Left hindlimb (tissue), 1 donor: ENCODE data around the gene WASHC2A.
"Not testable (repeated sequence)": the region's sequence is repeated elsewhere in the genome, so short reads cannot be mapped to it uniquely, and the experiment has no call there.

Experiments
- DNase-seq: peaks from one replicate; pipeline ENCODE4 v3.0.0-alpha.2; 2018

The WASHC2A gene, protein sequence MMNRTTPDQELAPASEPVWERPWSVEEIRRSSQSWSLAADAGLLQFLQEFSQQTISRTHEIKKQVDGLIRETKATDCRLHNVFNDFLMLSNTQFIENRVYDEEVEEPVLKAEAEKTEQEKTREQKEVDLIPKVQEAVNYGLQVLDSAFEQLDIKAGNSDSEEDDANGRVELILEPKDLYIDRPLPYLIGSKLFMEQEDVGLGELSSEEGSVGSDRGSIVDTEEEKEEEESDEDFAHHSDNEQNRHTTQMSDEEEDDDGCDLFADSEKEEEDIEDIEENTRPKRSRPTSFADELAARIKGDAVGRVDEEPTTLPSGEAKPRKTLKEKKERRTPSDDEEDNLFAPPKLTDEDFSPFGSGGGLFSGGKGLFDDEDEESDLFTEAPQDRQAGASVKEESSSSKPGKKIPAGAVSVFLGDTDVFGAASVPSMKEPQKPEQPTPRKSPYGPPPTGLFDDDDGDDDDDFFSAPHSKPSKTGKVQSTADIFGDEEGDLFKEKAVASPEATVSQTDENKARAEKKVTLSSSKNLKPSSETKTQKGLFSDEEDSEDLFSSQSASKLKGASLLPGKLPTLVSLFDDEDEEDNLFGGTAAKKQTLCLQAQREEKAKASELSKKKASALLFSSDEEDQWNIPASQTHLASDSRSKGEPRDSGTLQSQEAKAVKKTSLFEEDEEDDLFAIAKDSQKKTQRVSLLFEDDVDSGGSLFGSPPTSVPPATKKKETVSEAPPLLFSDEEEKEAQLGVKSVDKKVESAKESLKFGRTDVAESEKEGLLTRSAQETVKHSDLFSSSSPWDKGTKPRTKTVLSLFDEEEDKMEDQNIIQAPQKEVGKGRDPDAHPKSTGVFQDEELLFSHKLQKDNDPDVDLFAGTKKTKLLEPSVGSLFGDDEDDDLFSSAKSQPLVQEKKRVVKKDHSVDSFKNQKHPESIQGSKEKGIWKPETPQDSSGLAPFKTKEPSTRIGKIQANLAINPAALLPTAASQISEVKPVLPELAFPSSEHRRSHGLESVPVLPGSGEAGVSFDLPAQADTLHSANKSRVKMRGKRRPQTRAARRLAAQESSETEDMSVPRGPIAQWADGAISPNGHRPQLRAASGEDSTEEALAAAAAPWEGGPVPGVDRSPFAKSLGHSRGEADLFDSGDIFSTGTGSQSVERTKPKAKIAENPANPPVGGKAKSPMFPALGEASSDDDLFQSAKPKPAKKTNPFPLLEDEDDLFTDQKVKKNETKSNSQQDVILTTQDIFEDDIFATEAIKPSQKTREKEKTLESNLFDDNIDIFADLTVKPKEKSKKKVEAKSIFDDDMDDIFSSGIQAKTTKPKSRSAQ (N-terminal part only)

GRCh38 chr10:50067546-50068351, at the start of gene WASHC2A:
Gene WASHC2A (plus strand): TSS chr10:50067954. CDS start chr10:50068006, 52 bp downstream.
- peak; percentile 95 for DNase-seq

- DNase-seq: not testable (repeated sequence)
These were observed 48.5 kb upstream of the WASHC2A start for GRCh38 chr10:50019279-50019678.

DNA sequence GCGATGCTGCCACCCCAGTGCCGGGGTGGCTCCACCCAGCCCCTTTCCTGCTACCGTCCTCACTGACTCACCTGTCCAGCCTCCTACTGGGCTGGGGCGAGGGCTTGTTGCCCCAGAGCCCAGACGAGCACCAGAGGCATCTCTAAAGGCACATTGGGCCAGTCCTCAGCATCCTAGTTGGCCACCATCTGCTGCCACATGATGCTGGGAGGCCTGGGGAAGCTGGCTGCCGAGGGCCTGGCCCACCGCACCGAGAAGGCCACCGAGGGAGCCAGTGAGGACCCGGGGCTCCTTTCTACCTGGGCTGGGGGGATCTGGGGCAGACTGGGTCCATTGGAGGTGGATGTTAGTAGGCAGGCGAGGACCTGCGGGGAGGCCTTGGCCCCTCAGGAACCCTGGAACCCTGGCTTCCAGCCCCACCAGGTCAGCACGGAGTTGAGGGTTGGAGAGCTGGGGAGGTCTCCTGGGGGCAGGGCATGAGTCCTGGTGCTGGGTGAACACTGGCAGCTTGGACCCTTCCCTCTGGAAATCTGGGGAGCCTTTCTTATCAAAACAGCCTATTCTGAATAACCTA, 47.2 kb upstream of the WASHC2A start:
- DNase-seq: not testable (repeated sequence)

DNA sequence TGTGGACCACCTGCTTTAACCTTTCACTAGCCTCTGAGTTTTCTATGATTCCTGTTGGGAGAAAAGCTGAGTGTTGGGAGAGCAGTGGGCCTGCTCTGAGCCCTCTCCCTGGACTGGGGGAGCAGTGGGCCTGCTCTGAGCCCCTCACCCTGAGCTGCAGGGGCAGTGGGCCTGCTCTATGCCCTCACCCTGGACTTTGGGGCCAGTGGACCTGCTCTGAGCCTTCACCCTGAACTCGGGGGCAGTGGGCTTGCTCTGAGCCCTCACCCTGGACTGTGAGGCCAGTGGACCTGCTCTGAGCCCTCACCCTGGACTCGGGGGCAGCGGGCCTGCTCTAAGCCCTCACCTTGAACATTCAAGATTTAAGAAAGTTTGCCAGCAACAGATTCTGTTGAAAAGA, 46.1 kb upstream of the WASHC2A start:
- no peak for DNase-seq

DNA sequence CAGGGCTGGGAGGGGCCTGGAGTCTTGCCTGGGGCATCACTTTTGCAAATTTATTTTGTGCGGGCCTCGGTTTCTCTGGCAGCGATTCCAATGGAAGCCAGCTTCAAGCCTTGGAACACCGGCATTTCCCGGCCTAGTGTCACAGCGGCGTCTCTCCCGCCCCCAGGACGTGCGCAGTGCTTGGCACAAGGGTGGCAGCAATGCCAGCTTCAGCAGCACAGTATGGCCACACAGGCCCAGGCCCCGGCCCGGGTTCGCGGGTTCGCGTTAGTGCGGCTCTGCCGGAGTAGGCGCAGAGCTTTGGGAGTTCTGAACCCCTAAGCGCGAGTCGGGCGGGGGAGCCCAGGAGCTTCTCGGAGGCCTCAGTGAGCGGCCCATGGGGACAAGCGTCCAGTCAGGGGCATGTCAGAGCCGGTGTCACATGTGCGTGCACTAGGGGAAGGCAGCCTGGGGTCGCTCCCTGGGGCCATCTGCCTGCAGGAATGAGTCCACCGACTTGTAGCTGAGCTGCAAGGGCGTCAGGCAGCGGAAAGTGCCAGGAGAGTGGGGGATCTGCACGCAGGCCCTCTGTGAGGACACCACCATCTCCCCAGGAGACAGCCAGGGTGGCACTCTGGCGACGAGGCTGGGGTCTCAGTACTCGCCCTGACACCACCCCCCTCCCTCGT, 42.9 kb upstream of the WASHC2A start:
- DNase-seq: not testable (repeated sequence)

DNA sequence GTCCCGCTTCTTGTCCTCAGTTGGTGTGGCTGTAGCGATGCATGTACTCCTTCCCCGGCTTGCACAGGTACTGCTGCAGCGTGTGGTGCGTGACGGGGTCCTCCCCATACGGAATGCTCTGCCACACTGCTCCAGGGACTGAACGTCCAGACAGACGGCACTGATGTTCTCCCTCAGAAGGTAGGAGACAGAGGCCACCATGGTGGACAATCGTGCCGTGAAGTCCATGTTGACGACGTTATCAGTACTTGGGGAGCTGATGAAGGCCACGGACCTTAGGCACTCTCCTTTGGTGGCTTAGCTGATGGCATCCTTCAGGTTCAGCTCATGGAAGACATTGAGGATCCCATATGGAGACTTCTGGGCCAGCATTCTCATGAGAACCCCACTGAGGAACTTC, 42.1 kb upstream of the WASHC2A start:
- DNase-seq: no peak

DNA sequence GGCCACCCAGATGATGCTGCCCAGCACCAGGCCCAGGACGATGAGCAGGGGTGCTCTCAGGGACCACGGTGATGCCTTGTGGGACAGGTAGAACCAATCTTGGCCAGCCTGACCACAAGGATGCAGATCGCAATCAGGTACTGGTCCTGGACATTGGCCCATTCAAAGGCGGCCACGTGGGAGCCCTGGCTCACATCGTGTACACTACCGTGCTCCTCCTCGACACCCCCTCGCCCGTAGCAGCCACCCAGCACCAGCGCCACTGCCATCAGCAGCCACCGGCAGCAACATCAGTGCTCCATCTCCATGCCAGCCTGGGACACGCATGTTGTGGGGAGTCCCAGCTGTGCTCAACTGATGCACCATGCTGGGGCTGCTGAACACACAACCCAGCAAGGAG, 40.6 kb upstream of the WASHC2A start:
- no peak for DNase-seq

- DNase-seq: no peak
These were observed 34.3 kb upstream of the WASHC2A start for GRCh38 chr10:50033481-50033880.

- not testable (repeated sequence) for DNase-seq
These were observed 32.4 kb upstream of the WASHC2A start for GRCh38 chr10:50035337-50035736.

DNA sequence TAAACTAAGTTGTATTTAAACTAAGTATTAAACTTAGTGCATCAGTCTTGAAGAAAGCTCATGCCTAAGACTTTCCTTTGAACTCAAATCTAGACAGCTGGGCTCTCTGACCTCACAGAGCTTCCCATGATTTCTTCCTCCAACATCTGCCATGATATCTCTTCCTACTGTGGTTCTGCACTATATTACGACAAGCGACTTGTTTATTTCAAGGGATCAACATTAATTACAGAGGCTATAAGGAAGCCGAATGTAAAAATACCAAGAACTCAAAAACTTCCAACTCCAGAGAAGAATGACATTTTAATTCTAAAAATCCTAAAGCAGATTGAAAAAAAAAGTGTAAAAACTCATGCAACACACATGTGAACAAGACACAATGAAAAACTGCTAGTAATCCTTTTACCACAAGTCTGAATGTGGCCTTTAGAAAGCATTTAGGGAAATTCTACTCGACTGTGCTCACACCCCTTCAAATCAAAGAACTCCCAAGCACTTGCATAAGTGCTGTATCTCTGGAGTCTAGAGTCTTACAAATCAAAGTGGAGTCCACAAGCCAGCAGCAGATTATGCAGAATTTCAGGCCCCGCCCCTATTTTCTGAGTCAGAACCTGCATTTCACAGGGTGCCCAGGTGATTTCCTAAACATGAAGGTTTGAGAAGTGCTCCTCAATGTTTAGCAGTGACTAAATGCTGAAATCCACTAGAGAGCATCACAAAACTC, 22.7 kb upstream of the WASHC2A start:
- DNase-seq: no peak

- not testable (repeated sequence) for DNase-seq
These were observed 21.3 kb upstream of the WASHC2A start for GRCh38 chr10:50046457-50046856.

DNA sequence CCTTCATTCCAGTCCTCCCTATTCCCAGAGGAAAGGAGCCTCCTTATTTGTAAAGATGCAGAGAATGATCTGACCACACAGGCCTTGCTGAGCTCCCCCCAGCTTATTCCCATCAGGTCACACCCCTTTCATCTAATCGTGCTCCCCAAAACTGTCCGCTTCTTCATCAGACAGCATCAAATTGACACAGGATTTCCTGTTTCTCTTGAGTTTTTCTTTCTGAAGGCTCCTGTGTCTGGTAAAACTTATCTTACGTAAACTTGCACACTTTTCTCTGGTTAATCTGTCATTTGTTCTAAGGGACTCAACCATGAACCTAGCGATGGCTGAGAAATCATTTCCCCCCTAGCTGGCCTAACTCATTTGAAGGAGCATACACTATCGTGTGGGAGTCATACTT, 20.2 kb upstream of the WASHC2A start:
- not testable (repeated sequence) for DNase-seq

- not testable (repeated sequence) for DNase-seq
These were observed 15.6 kb upstream of the WASHC2A start for GRCh38 chr10:50051995-50052660.

DNA sequence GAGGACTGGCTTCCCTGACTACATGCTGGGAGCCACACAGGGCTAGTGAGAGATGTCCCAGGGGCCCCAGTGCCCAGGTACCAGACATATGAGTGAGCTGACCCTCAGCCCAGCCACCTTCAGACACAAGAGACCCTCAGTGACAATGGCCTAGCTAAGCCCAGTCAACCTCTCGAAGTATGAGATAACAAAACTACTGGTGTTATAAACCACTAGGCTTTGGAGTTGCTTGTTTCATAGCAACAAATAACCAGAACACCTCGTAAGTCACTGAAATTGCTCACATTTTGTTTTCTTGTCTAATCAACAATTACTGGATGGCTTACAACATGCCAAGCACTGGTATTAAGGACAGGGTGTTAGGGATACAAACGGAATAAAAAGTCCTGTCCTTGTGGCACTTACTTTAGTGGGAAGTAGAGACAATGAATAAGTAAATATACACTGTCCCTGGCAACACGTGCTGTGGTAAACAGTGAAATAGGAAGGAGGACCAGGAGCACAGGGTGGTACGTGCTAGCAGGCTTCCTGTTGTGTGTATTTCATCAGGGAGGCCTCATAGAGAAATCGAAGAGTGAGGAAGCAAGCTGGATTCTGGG, 14.9 kb upstream of the WASHC2A start:
- DNase-seq: not testable (repeated sequence)

DNA sequence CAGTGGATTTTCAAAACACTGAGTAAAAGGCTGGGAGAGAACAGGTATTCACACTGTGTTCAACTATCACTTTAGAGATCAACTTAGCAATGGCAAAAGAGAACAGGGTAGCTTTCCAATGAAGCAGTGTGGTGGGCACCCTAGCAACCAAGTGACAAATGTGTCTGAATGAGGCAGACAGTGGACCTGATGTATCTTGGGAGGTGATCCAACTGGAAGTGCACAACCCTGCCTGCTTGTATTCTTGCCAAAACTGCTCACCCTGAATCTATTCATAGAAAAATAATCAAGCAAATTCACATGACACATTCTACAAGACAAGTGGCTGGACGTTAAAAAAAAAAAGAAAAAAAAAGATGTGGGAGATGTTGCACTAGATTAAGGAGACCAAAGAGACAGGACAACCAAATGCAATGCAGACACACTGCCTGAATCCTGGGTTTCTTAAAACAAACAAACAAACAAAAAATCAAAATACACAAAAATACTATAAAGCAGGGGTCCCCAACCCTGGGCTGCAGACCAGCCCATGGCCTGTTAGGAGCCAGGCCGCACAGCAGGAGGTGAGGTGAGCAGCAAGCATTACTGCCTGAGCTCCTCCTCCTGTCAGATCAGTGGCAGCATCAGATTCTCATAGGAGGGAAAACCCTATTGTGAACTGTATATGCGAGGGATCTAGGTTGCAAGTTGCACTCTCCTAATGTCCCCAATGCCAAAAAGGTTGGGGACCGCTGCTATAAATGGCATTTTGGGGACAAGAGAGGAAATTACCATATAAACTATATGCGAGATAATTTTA, 12.1 kb upstream of the WASHC2A start:
- not testable (repeated sequence) for DNase-seq

GRCh38 chr10:50056654-50057053, 11.1 kb upstream of the WASHC2A start:
- not testable (repeated sequence) for DNase-seq

DNA sequence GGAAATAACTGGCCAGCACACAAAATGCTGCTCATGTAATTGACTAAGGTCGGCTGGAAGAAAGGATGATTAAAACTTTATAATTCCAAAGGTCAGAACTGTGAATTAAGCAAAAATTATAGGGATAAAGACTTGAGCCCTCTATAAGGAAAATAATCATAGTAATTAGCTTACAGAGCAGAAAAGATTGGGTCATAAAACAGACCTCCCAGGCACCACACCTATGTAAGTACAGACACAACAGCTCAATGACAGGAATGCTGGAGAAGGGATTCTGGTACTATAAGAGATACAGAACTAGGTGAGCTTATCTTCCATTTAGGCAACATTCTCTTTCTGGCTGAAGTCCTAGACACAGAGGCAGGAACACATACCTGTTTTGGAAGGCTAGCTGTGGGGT, 9.0 kb upstream of the WASHC2A start:
- DNase-seq: not testable (repeated sequence)

DNA sequence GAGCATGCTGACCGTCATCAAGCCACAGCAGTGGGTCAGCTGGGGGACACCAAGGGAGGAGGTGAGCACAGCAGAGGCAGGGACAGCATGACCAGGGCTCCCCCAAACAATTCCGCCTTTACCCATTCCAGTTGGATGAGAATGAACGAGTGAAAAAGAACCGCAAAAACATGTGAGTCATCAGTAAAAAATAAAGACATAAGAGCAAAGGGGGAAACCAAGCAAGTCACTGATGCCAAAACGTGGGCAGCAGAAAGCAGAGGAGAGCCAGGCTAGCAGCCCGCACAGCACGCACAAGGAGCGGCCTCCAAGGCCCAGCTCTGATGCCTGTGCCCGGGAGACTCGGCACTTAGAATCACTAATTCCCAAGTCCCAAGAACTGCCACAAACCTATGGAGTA, 7.8 kb upstream of the WASHC2A start:
- not testable (repeated sequence) for DNase-seq
